ENCODE measurements around the gene PDCD7. TPM values are rescaled to one million over a fixed set of nuclear protein-coding genes. Genes with fewer than 3 reads are reported as not detected.

PDCD7 gene
- total and polyA plus RNA-seq, 2 of the 4 experiments (the other 2 are of a cell fraction), result 4.7 to 12.3 TPM

- H4K5ac ChIP-seq (ENCODE audit: low read depth, low read length), result no peak overlapping the region
- no peak overlapping the region for H4K8ac ChIP-seq (ENCODE audit: low read depth in 2 of 2, low read length in 2 of 2)
- ATAC-seq (ENCODE audit: low read depth) (no peak), DNase-seq (no peak)
- in situ Hi-C loops (cut with MboI; ENCODE audit: low sequenced_read_pairs), result loop anchor here (5.0 to 10.0 kb wide), 2 partner anchors 33 to 50 kb away; no protein-coding TSS in a partner anchor
- no peak overlapping the region for H2BK20ac ChIP-seq (ENCODE audit: low read depth, low read length)
- no peak overlapping the region for H2BK120ac ChIP-seq (ENCODE audit: low read depth, low read length)
- H2AK5ac ChIP-seq (ENCODE audit: low read depth, low read length), result no peak overlapping the region; the same call in 1 of the 2 replicates
- no peak overlapping the region for H3K27ac ChIP-seq (ENCODE audit: insufficient read depth, low read length)
- no peak overlapping the region for H2AK9ac ChIP-seq (replicated peaks; ENCODE audit: low read depth, low read length, poor library complexity)
- no TSS peak for BruUV-seq (replicated peaks)
- H3K4me2 ChIP-seq (ENCODE audit: low read depth, low read length), result no peak overlapping the region
- WGBS, 2 experiments (ENCODE audit: extremely low coverage in 2 of 2, insufficient read length in 1 of 2), result 100% methylated on average over 1 of the region's 8 CpGs; no CpG with 5 or more reads in 1 of the 2 experiments
- POLR2A ChIA-PET (ENCODE audit: unreplicated experiment), result no interaction called here
- no peak overlapping the region for H3K23ac ChIP-seq (ENCODE audit: low read depth, low read length)
- no peak overlapping the region for H2AFZ ChIP-seq (replicated peaks; ENCODE audit: low read length, poor library complexity)
- H3K79me1 ChIP-seq (ENCODE audit: low read depth in 1 of 2, low read length in 2 of 2), result no peaks in the 10 kb centered on the region
- intact Hi-C loops (cut with micrococcal nuclease), result no loop called here
- peaks cover 44% of the 10 kb centered on the region for H3K27me3 ChIP-seq (ENCODE audit: control insufficient read depth, insufficient read depth, low read length)
- no peaks in the 10 kb centered on the region for H3K9me3 ChIP-seq (ENCODE audit: control insufficient read depth, insufficient read depth, low read length)
- H3K9ac ChIP-seq (ENCODE audit: low read depth, low read length), result no peak overlapping the region
- H3K18ac ChIP-seq (ENCODE audit: low read depth, low read length), result no peak overlapping the region
- no peaks in the 10 kb centered on the region; the same call in none of the 2 replicates for H4K20me1 ChIP-seq (ENCODE audit: insufficient read depth, low read length)
- H3K56ac ChIP-seq (ENCODE audit: extremely low read depth, insufficient read depth, low read length), result no peak overlapping the region
- no peak overlapping the region for H3K14ac ChIP-seq (replicated peaks; ENCODE audit: low read depth, low read length)
- H2BK15ac ChIP-seq (ENCODE audit: low read depth, low read length), result no peak overlapping the region
- H2BK5ac ChIP-seq (ENCODE audit: low read depth, low read length, poor library complexity, severe bottlenecking), result no peak overlapping the region
- no peak overlapping the region for H3K4me3 ChIP-seq (ENCODE audit: insufficient read depth, low read depth, low read length)
- no peak overlapping the region for H4K91ac ChIP-seq (ENCODE audit: insufficient read depth, low read depth, low read length)
- dilution Hi-C loops (cut with HindIII; ENCODE audit: low sequenced_read_pairs, unreplicated experiment), result no loop called here
- H3K36me3 ChIP-seq (ENCODE audit: control insufficient read depth, insufficient read depth, low read length), result no peaks in the 10 kb centered on the region
- peaks cover 33% of the 10 kb centered on the region; the same call in 1 of the 2 replicates for H3K4me1 ChIP-seq (ENCODE audit: control insufficient read depth, insufficient read depth, low read length)
- no peaks in the 10 kb centered on the region for H3K9me1 ChIP-seq (ENCODE audit: insufficient read depth, low read length)
- H3K4ac ChIP-seq (ENCODE audit: low read depth, low read length), result no peak overlapping the region
- TF ChIP-seq CTCF (conservative IDR thresholded peaks at IDR 0.05; ENCODE audit: low read depth, low read length) (no peak), RAD21 (IDR thresholded peaks at IDR 0.05; ENCODE audit: low read length) (no peak), BHLHE40 (IDR thresholded peaks at IDR 0.05; ENCODE audit: low read depth, low read length) (no peak), MAFK (IDR thresholded peaks at IDR 0.05; ENCODE audit: low read depth, low read length) (no peak), CHD1 (IDR thresholded peaks at IDR 0.05; ENCODE audit: low read depth, low read length) (no peak), MXI1 (IDR thresholded peaks at IDR 0.05; ENCODE audit: borderline replicate concordance, low read depth, low read length) (no peak), RFX5 (IDR thresholded peaks at IDR 0.05; ENCODE audit: low read depth, low read length) (no peak), FOS (IDR thresholded peaks at IDR 0.05; ENCODE audit: low read depth, low read length) (no peak), SMC3 (IDR thresholded peaks at IDR 0.05; ENCODE audit: low read depth, low read length) (no peak), CEBPB (IDR thresholded peaks at IDR 0.05; ENCODE audit: low read depth, low read length) (no peak), ELK1 (IDR thresholded peaks at IDR 0.05; ENCODE audit: borderline replicate concordance, low read depth, low read length) (no peak), NFE2L2 (IDR thresholded peaks at IDR 0.05; ENCODE audit: low read depth, low read length) (no peak), MAZ (IDR thresholded peaks at IDR 0.05; ENCODE audit: borderline replicate concordance, low read depth, low read length) (no peak), RCOR1 (IDR thresholded peaks at IDR 0.05; ENCODE audit: insufficient replicate concordance, low read length) (no peak), USF2 (IDR thresholded peaks at IDR 0.05; ENCODE audit: low read depth, low read length) (no peak)
- CTCF ChIA-PET, result interaction anchor here (3.5 to 4.4 kb wide), 2 partner anchors 31 to 51 kb away, joined by 21 to 74 read pairs; no protein-coding TSS in a partner anchor
These were observed 48.3 kb downstream of the PDCD7 start for GRCh38 chr15:65085207-65085753.
